ENCODE data around the gene TRPM3. TPM values are rescaled to one million over a fixed set of nuclear protein-coding genes. Genes with fewer than 3 reads are reported as not detected.
"Not testable (repeated sequence)": the region's sequence is repeated elsewhere in the genome, so short reads cannot be mapped to it uniquely, and the experiment has no call there.

Gene TRPM3
- total RNA-seq, 2 donors from 2014 or later: 0.02 TPM; not detected in 1

GRCh38 chr9:70673844-70674243 lies 447.6 kb downstream of the TRPM3 start:
- no peak overlapping the region for H3K27ac Mint-ChIP-seq
- ATAC-seq (no peak), DNase-seq (ENCODE audit: low spot score in 2 of 2) (no peak)
- H3K36me3 Mint-ChIP-seq: no peaks in the 10 kb centered on the region
- no peaks in the 10 kb centered on the region for H3K9me3 Mint-ChIP-seq

GRCh38 chr9:70672161-70672649 lies 449.2 kb downstream of the TRPM3 start:
- no peak for ATAC-seq
- Mint-ChIP-seq H3K36me3 (no peaks in the 10 kb centered on the region), H3K9me3 (no peaks in the 10 kb centered on the region), H3K27ac (no peak overlapping the region)
- DNase-seq (ENCODE audit: low spot score in 2 of 2): no peak

DNA sequence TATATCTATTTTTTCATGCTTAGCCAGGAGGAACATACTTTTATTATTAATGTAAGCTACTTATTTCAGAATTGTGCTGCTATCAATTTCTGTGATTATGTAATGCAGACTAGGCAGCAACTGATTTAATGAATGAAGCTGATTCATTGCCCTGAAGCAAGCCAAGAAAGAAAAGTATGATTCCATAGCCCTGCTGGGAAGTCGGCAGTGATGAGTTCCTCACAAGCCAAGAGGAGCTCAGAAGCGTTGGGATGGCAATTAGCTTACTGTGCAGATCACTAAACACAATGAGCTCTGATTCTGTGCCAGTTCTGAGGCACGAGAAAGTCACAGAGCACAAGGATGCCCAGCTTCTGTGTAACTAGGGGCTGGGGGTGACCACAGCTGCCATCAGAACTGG lies 452.7 kb downstream of the TRPM3 start:
- DNase-seq (ENCODE audit: low spot score in 2 of 2) (no peak), ATAC-seq (no peak)
- H3K27ac Mint-ChIP-seq: no peak overlapping the region
- no peaks in the 10 kb centered on the region for H3K36me3 Mint-ChIP-seq
- no peaks in the 10 kb centered on the region for H3K9me3 Mint-ChIP-seq

DNA sequence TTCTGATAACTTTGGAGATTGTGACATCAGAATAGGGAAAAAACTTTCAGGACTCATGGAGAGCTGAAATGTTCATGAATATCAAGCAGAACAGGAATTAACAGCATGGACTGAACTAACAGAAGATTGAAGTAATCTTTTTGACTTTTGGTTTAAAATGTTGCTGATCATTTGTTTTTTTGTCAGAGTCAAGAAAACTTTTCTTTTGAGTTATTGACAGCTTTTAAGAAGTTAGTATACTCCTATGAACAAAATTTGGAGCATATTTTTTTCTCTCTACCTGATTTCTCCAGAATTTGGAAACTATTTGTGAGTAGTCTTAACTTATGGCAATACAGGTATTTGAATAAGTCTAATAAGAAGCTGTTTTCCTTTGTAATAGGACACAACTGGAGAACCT lies 462.7 kb downstream of the TRPM3 start:
- H3K9me3 Mint-ChIP-seq: peaks cover 3 to 13% of the 10 kb centered on the region in 2 donors
- H3K36me3 Mint-ChIP-seq: peaks cover 8 to 12% of the 10 kb centered on the region in 2 donors
- DNase-seq (ENCODE audit: low spot score in 2 of 2): no peak
- no peak for ATAC-seq
- H3K27ac Mint-ChIP-seq: no peak overlapping the region

DNA sequence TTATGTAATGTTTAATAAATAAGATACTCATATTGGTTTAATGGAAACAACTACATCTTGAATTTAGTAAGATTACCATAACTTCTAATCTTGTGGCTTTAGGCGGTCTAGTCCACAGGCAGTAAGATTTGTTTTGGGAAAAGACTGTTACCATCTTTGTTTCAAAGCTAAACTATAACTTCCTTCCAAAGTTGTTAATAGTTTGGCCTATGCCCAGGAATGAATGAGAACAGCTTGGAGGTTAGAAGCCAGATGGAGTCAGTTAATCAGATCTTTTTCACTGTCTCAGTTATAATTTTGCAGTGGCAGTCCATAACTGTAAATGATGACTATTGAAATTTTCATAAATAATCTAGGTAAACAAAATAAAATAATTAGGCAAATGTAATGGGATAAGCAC lies 465.1 kb downstream of the TRPM3 start:
- Mint-ChIP-seq H3K36me3 (peaks cover 8 to 12% of the 10 kb centered on the region in 2 donors), H3K9me3 (peaks cover 3 to 13% of the 10 kb centered on the region in 2 donors), H3K27ac (no peak overlapping the region)
- no peak for DNase-seq (ENCODE audit: low spot score in 2 of 2)
- no peak for ATAC-seq

DNA sequence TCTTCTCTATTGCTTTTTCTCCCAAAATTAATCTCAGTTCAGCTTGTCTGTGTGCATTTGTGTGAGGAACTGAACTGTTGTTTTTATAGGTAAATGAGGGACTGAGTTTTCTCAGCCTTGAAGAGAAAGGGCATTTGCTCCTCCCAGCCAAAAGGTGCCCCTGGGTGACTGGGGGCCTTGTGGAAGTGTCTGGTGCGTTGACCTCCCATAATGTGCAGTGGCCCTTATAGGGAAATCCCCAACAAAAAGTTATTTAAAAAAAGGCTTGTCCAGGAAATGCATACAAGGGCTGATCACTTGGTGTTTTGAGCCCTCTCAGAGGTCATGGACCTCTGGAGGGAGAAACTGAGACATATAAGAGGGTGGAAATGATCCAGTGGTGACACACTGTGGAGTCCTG lies 467.3 kb downstream of the TRPM3 start:
- Mint-ChIP-seq H3K9me3 (peaks cover 4 to 6% of the 10 kb centered on the region in 2 donors), H3K27ac (no peak overlapping the region), H3K36me3 (no peaks in the 10 kb centered on the region)
- ATAC-seq (no peak), DNase-seq (ENCODE audit: low spot score in 2 of 2) (no peak)

- H3K27ac Mint-ChIP-seq; DNase-seq (ENCODE audit: low spot score in 2 of 2); H3K9me3 Mint-ChIP-seq; ATAC-seq; H3K36me3 Mint-ChIP-seq: not testable (repeated sequence)
These were observed 476.8 kb downstream of the TRPM3 start for GRCh38 chr9:70644627-70645026.

DNA sequence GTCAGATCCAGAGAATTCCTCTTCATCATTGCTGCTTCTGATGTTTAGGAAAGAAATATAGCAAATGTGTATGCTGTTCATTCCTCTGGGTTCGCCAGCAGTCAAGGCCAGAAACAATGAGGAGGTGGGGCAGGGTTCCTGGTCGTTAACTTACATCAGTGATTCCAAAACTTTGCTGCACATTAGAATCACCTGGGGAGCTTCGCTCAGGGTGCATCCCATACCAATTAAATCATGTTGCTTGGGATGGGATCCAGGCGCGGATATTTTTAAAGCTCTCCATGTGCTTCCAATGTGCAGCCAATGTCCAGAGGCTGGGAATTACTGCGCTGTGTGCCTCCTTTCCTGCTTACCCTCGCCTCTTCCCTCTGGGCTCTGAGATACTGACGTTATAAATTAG lies 479.1 kb downstream of the TRPM3 start:
- DNase-seq (ENCODE audit: low spot score in 2 of 2) (no peak), ATAC-seq (no peak)
- H3K36me3 Mint-ChIP-seq: no peaks in the 10 kb centered on the region
- H3K9me3 Mint-ChIP-seq: no peaks in the 10 kb centered on the region
- peak overlapping the region in 1 of 2 donors; percentile 1 for H3K27ac Mint-ChIP-seq

DNA sequence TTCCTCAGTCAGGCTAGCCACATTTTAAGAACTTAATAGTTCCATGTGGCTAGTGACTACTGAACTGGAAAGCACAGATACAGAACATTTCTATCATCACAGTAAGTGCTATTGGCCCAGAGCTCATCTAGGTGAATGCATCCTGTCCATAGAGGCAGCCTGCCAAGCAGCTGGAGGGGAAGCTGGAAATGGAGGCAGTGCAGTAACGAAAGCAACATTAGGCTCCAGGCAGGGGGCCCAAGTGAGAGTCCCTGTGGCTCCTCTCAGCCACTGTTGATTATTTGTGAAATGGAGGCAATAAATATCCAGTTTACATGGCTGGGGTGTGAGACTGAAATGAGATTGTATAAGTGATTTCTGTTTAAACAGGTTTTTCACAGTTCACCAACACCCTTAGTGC lies 479.8 kb downstream of the TRPM3 start:
- H3K27ac Mint-ChIP-seq: no peak overlapping the region
- DNase-seq (ENCODE audit: low spot score in 2 of 2) (no peak), ATAC-seq (no peak)

GRCh38 chr9:70641031-70641430 lies 480.4 kb downstream of the TRPM3 start:
- no peak overlapping the region for H3K27ac Mint-ChIP-seq
- no peaks in the 10 kb centered on the region for H3K9me3 Mint-ChIP-seq
- H3K36me3 Mint-ChIP-seq: no peaks in the 10 kb centered on the region
- DNase-seq (ENCODE audit: low spot score in 2 of 2) (no peak), ATAC-seq (no peak)

More for the DNA sequence above, 479.8 kb downstream of the TRPM3 start:
- no peaks in the 10 kb centered on the region for H3K36me3 Mint-ChIP-seq
- H3K9me3 Mint-ChIP-seq: no peaks in the 10 kb centered on the region

DNA sequence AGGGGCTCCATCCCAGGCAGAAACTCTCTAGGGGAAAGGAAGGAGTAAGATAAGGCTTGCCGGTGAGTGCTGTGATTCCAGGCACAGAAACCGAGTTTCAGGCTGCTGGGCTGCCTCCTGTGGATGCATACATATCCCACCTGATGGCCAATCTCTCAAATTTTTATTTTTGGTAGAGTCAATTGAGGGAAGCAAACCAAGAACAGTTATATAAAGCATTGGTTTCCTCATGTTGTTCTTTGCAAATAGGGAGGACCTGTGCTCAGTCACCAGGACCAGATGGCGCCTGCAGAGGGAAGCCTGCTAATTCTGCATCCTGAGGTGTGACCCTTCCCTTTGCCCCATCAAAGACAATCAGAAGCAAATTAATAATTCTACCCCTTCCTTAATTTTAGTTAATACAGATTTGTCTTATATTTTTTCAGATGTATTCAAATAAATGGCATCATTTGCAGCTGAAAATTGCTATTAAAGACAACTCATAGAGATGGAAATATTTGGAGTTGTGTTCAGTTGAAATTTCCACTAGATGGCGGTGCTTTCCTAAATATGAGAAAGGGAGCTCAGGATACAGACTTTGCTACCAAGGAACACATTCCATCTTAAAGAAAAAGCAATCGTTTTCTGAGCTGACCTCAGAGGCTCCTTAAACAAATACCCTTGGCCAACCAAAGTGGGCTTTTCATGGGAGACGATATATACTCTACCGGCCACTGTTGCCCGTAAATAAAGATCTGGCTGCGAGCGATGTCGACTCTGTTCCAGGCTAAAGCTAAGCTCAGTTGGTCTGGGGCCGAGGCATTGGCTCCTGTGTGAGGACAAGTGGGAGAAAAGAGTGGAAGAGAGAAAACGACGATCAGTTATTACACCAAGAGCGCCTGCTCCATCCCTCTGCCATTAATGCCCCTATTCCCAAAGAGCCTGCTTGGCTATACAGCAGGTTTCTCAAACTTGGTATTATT lies 481.3 kb downstream of the TRPM3 start:
- H3K9me3 Mint-ChIP-seq: no peaks in the 10 kb centered on the region
- no peaks in the 10 kb centered on the region for H3K36me3 Mint-ChIP-seq
- ATAC-seq: peak in 1 of 2 donors; percentile 40
- no peak for DNase-seq (ENCODE audit: low spot score in 2 of 2)
- H3K27ac Mint-ChIP-seq: no peak overlapping the region

DNA sequence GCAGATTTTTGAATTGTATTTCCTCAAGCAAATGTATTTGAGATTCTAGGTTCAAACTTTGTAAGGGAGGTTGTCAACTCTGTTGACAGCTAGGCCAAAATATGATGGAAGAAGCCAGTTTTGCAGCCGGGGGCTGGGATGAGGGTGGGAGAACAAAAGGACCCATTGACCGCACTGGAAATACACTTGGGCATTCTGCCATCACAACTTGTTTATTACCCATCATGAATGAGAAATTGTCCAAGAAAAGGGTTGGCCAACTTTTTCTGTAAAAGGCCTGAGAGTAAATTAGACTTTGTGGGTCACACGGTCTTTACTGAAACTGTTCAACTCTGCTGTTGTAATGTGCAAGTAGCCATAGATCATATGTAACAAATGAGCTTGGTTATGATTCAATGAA lies 485.6 kb downstream of the TRPM3 start:
- DNase-seq (ENCODE audit: low spot score in 2 of 2) (no peak), ATAC-seq (no peak)
- Mint-ChIP-seq H3K27ac (no peak overlapping the region), H3K9me3 (no peaks in the 10 kb centered on the region), H3K36me3 (no peaks in the 10 kb centered on the region)

DNA sequence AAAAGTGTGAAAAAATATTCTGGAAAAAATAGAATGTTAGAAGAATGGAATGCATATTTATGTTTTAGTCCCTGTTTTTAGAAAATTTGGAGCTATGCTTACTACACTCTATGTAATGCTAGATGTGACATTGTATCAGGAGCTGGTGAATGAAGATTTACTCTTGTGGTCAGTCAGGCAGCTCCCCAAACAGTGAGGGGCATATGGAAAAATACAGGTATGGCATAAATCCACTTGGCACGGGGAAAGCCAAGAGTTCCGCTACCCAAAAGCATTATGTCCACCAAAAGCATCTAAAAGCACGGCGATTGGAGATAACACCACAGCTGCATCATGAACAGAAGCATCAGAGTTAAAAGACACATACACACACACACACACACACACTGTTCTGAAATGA lies 486.7 kb downstream of the TRPM3 start:
- Mint-ChIP-seq H3K36me3 (no peaks in the 10 kb centered on the region), H3K27ac (no peak overlapping the region), H3K9me3 (no peaks in the 10 kb centered on the region)
- ATAC-seq: no peak
- DNase-seq (ENCODE audit: low spot score in 2 of 2): no peak

DNA sequence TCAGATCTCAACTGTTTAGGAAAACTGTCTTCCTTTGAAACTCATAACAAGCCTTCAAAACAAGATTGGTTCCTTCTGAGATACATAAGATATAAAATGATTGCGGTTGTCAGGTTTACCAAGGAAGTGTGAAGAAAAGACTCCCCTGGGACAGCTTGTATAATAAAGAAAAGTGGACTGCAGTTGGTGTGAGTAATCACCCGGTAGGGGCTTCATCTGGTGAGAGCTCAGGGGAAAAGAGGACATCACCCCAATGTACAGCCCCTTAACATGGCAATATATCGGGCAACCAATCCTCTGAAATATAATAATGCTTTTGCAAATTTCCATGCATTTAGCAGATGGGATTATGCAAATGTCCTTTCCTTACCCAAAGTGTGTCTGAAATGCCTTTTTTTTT lies 490.4 kb downstream of the TRPM3 start:
- DNase-seq (ENCODE audit: low spot score in 2 of 2) (no peak), ATAC-seq (no peak)
- Mint-ChIP-seq H3K27ac (no peak overlapping the region), H3K9me3 (no peaks in the 10 kb centered on the region), H3K36me3 (no peaks in the 10 kb centered on the region)

DNA sequence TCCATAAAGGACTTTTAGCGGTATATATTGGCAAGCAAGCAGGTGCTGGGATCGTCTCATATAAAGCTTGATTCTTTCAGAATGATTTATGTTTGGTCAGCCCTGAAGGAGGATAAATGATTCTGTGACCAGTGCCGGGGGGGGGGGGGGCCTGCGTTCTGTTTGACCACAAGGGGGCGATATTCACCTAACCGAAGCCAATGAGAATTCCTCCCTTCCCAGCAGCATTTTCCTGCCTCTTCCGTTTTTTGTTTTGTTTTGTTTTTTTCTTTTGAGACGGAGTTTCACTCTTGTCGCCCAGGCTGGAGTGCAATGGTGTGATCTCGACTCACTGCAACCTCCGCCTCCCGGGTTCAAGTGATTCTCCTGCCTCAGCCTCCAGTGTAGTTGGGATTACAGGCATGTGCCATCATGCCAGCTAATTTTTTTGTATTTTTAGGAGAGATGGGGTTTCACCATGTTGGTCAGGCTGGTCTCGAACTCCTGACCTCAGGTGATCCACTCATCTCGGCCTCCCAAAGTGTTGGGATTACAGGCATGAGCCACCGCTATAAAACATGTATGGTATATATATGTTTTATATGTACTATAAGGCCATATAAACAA lies 492.2 kb downstream of the TRPM3 start:
- not testable (repeated sequence) for H3K9me3 Mint-ChIP-seq; ATAC-seq; H3K36me3 Mint-ChIP-seq; DNase-seq (ENCODE audit: low spot score in 2 of 2); H3K27ac Mint-ChIP-seq

- DNase-seq (ENCODE audit: low spot score in 2 of 2): no peak
- ATAC-seq: no peak
- Mint-ChIP-seq H3K9me3 (no peaks in the 10 kb centered on the region), H3K27ac (no peak overlapping the region), H3K36me3 (no peaks in the 10 kb centered on the region)
These were observed 496.3 kb downstream of the TRPM3 start for GRCh38 chr9:70625078-70625477.

DNA sequence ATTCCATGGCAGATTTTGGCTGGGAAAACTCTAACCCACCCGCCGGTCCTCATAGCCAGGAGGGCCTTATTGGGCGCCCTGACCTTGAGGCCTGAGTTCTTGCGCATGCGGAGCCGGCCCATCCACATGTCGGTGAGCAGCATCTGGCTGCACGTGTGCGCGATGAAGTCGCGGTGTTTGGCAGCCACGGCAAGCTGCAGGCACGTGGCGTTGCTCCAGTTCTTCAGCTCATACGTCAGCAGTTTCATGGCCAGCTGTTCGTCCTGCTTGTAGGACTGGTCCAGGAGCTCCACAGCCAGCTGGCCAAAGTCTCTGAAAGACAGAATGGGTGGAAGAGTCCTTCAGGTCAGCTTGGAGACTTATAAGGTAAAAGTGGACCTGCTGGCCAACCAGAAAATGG lies 502.6 kb downstream of the TRPM3 start:
- ATAC-seq: no peak

More for the DNA sequence above, 502.6 kb downstream of the TRPM3 start:
- H3K36me3 Mint-ChIP-seq: no peaks in the 10 kb centered on the region
- H3K27ac Mint-ChIP-seq: no peak overlapping the region
- DNase-seq (ENCODE audit: low spot score in 2 of 2): no peak
- no peaks in the 10 kb centered on the region for H3K9me3 Mint-ChIP-seq

Measured in activated naive CD4-positive, alpha-beta T cell treated with anti-CD3 and anti-CD28 coated beads, Interleukin-2, amount 50 U/mL, for 72 hours (primary cell).